HEK293 (cell line): ENCODE data around the gene SYT5.

Experiments used
- CTCF ChIP-seq: fragments of 450-650 bp; formaldehyde crosslinking; IDR thresholded peaks from 2 replicates; pipeline ENCODE4 v1.5.1; 2016; ENCODE audit warnings: missing biosample characterization, missing genetic modification characterization
- REPIN1 ChIP-seq: fragments of 450-650 bp; formaldehyde crosslinking; IDR thresholded peaks from 2 replicates; pipeline ENCODE4 v1.5.1; 2017; ENCODE audit warnings: missing biosample characterization, missing genetic modification characterization, low read depth
- SP7 ChIP-seq: fragments of 450-650 bp; formaldehyde crosslinking; IDR thresholded peaks from 2 replicates; pipeline ENCODE4 v1.5.1; 2016; ENCODE audit warnings: missing biosample characterization, missing genetic modification characterization
- TRIM28 ChIP-seq: IDR thresholded peaks from 2 replicates; pipeline ENCODE4 v1.6.1; 2011; ENCODE audit warnings: low read length, control low read depth, borderline replicate concordance
- ZBTB1 ChIP-seq: fragments of 450-650 bp; formaldehyde crosslinking; IDR thresholded peaks from 2 replicates; pipeline ENCODE4 v1.5.1; 2016; ENCODE audit warnings: missing biosample characterization, missing genetic modification characterization
- ZNF274 ChIP-seq, 2 experiments: fragments of 200-500 bp in 1 of 2; fragments of 450-650 bp in 1 of 2; sonication (Bioruptor generic) in 1 of 2; formaldehyde crosslinking in 1 of 2; IDR thresholded peaks; 2 replicates each; pipeline versions ENCODE4 v1.5.1 to v1.6.1; 2014 to 2016; ENCODE audit warnings: borderline replicate concordance in 1 of 2, inconsistent platforms in 1 of 2, low read length in 1 of 2, missing biosample characterization in 1 of 2, missing genetic modification characterization in 1 of 2
- ZNF416 ChIP-seq: fragments of 450-650 bp; formaldehyde crosslinking; IDR thresholded peaks from 2 replicates; pipeline ENCODE4 v1.5.1; 2016; ENCODE audit warnings: missing biosample characterization, missing genetic modification characterization
- ZNF626 ChIP-seq: fragments of 450-650 bp; sonication (Bioruptor Pico); formaldehyde crosslinking; IDR thresholded peaks from 2 replicates; pipeline ENCODE4 v1.5.1; 2018; ENCODE audit warnings: missing biosample characterization, missing genetic modification characterization, inconsistent platforms
- ZNF776 ChIP-seq: fragments of 450-650 bp; formaldehyde crosslinking; IDR thresholded peaks from 2 replicates; pipeline ENCODE4 v1.5.0; 2017; ENCODE audit warnings: missing biosample characterization, missing genetic modification characterization, borderline replicate concordance
- ZNF777 ChIP-seq: fragments of 450-650 bp; formaldehyde crosslinking; IDR thresholded peaks from 2 replicates; pipeline ENCODE4 v1.5.1; 2017; ENCODE audit warnings: missing biosample characterization, missing genetic modification characterization, borderline replicate concordance

- TF ChIP-seq CTCF (peak; percentile 94), ZNF626 (tag by site-specific recombination) (no peak), SP7 (tag by site-specific recombination) (peak; percentile 74), ZNF274 (IDR thresholded peaks at IDR 0.05; ENCODE audit: low read length) (no peak), ZNF274 (tag by site-specific recombination; IDR thresholded peaks at IDR 0.05; ENCODE audit: borderline replicate concordance) (no peak), REPIN1 (tag by site-specific recombination) (no peak), ZNF777 (tag by site-specific recombination) (peak; percentile 72), TRIM28 (no peak), ZNF416 (tag by site-specific recombination) (no peak), ZNF776 (tag by site-specific recombination) (no peak), ZBTB1 (no peak)
Observed at GRCh38 chr19:55160128-55160985, 19.7 kb downstream of the SYT5 start.
